Neural progenitor cell (in vitro differentiated cells): ENCODE measurements around the gene TSACC. TPM values are rescaled to one million over a fixed set of nuclear protein-coding genes. Genes with fewer than 3 reads are reported as not detected.

ENCODE experiments used
- DNase-seq: peaks from one replicate; pipeline ENCODE4 v3.0.0-alpha.2; 2016; ENCODE audit warnings: low spot score
- H2AFZ ChIP-seq: fragments of 200-600 bp; sonication (generic); replicated peaks from 2 replicates; pipeline ENCODE4 v1.6.1; 2016; ENCODE audit warnings: antibody characterized with exemption
- H3F3A ChIP-seq: fragments of 200-600 bp; sonication (generic); 2 replicates; pipeline ENCODE4 v1.6.1; 2016; ENCODE audit warnings: antibody characterized with exemption, low read depth
- H3K27ac ChIP-seq: fragments of 200-600 bp; sonication (generic); 2 replicates; pipeline ENCODE4 v1.5.1; 2016; ENCODE audit warnings: mild to moderate bottlenecking
- H3K27me3 ChIP-seq: fragments of 200-600 bp; sonication (generic); 2 replicates; pipeline ENCODE4 v1.6.1; 2016; ENCODE audit warnings: mild to moderate bottlenecking, moderate library complexity
- H3K36me3 ChIP-seq: fragments of 200-600 bp; sonication (generic); 2 replicates; pipeline ENCODE4 v1.5.1; 2016
- H3K4me1 ChIP-seq: fragments of 200-600 bp; sonication (generic); 2 replicates; pipeline ENCODE4 v1.6.1; 2016; ENCODE audit warnings: mixed run types
- H3K4me2 ChIP-seq: fragments of 200-600 bp; sonication (generic); 2 replicates; pipeline ENCODE4 v1.6.1; 2016
- H3K4me3 ChIP-seq: fragments of 200-600 bp; sonication (generic); 2 replicates; pipeline ENCODE4 v1.5.1; 2016
- H3K79me2 ChIP-seq: fragments of 200-600 bp; sonication (generic); 2 replicates; pipeline ENCODE4 v1.6.1; 2016; ENCODE audit warnings: low read depth
- H3K9ac ChIP-seq: fragments of 200-600 bp; sonication (generic); 2 replicates; pipeline ENCODE4 v1.6.1; 2016
- H3K9me3 ChIP-seq: fragments of 200-600 bp; sonication (generic); 2 replicates; pipeline ENCODE4 v1.5.1; 2016; ENCODE audit warnings: low read depth
- H4K20me1 ChIP-seq: fragments of 200-600 bp; sonication (generic); 2 replicates; pipeline ENCODE4 v1.6.1; 2016; ENCODE audit warnings: low read depth
- H3K27ac Mint-ChIP-seq: 3 replicates; pipeline ENCODE4 v1.8.0; 2021; ENCODE audit warnings: mixed read lengths
- H3K27me3 Mint-ChIP-seq: 2 replicates; pipeline ENCODE4 v1.8.0; 2022; ENCODE audit warnings: low read depth, mild to moderate bottlenecking, inconsistent platforms, moderate library complexity, mixed read lengths; ENCODE audit not compliant: insufficient read depth
- H3K36me3 Mint-ChIP-seq: 3 replicates; pipeline ENCODE4 v1.8.0; 2021; ENCODE audit warnings: mixed read lengths
- H3K4me1 Mint-ChIP-seq: 3 replicates; pipeline ENCODE4 v1.8.0; 2021; ENCODE audit warnings: mixed read lengths
- H3K4me3 Mint-ChIP-seq: 3 replicates; pipeline ENCODE4 v1.8.0; 2021; ENCODE audit warnings: mild to moderate bottlenecking, moderate library complexity, mixed read lengths
- H3K9me3 Mint-ChIP-seq: 3 replicates; pipeline ENCODE4 v1.8.0; 2020; ENCODE audit warnings: mixed read lengths
- EZH2 ChIP-seq: fragments of 200-600 bp; sonication (generic); IDR thresholded peaks from 2 replicates; pipeline ENCODE4 v1.6.1; 2017; ENCODE audit warnings: antibody characterized with exemption, mild to moderate bottlenecking, moderate library complexity
- EZH2phosphoT487 ChIP-seq: fragments of 200-600 bp; sonication (generic); IDR thresholded peaks from 2 replicates; pipeline ENCODE4 v1.6.1; 2017; ENCODE audit warnings: antibody characterized with exemption
- total RNA-seq: library from RNA; depleted of rRNA; stranded (reverse); fragments of >200 nt; gene quantifications from 2 replicates; pipeline ENCODE4 v1.2.3, GENCODE V29; 2015; ENCODE audit warnings: low replicate concordance
- TF ChIP-seq, protein P1 (sequence below): fragments of 200-600 bp; sonication (generic); IDR thresholded peaks from 2 replicates; pipeline ENCODE4 v1.5.1; 2017; ENCODE audit warnings: antibody characterized with exemption, mild to moderate bottlenecking

Gene TSACC
- total RNA-seq, 1 donor from 2014 or later = not detected

DNA sequence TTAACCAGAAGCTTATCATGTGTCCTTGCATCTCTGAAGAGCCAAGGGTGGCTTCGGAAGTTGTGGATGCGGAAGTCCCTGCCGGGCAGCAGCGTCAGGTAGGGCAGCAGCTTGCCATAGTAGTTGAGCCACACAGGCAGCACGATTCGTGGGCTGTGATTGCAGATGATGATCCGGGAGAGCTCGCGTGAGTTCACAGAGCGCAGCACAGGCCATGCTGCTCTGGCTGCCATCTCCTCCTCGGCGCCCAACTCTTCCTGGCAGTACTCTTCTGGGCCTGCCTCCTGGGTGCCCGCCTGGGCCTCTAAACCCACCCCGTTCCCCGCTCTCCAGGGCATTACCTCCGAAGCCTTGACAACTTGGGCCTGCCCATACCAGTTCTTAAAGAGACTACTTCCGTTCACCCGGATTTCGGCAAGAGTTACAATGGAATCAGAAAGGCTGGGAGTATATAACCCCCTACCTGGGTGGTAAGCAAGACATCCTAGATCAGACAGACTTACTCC lies 39.4 kb upstream of the TSACC start, which contains the start of gene VHLL:
VHLL (minus strand) TSS at position 456 of the 506 bp plus-strand sequence; CDS start at position 338, 118 bp downstream.
- Histone ChIP-seq H3K79me2 (no peaks in the 10 kb centered on the region), H2AFZ (no peak within 1 kb of the TSS), H3F3A (peaks cover 10% of the 10 kb centered on the region), H3K27me3 (no peaks in the 10 kb centered on the region), H4K20me1 (no peaks in the 10 kb centered on the region), H3K4me3 (no peak within 1 kb of the TSS), H3K36me3 (no peaks in the 10 kb centered on the region), H3K27ac (no peak within 1 kb of the TSS), H3K4me2 (no peak within 1 kb of the TSS), H3K4me1 (peaks cover 4% of the 10 kb centered on the region), H3K9me3 (no peaks in the 10 kb centered on the region), H3K9ac (no peak within 1 kb of the TSS)
- Mint-ChIP-seq H3K9me3 (no peaks in the 10 kb centered on the region), H3K36me3 (no peaks in the 10 kb centered on the region), H3K4me3 (no peak within 1 kb of the TSS), H3K4me1 (peaks cover 3% of the 10 kb centered on the region), H3K27me3 (peaks cover 2% of the 10 kb centered on the region), H3K27ac (no peak within 1 kb of the TSS)
- no peak for DNase-seq
- TF ChIP-seq EZH2phosphoT487 (no peak), EZH2 (no peak)
- TF ChIP-seq, protein P1, sequence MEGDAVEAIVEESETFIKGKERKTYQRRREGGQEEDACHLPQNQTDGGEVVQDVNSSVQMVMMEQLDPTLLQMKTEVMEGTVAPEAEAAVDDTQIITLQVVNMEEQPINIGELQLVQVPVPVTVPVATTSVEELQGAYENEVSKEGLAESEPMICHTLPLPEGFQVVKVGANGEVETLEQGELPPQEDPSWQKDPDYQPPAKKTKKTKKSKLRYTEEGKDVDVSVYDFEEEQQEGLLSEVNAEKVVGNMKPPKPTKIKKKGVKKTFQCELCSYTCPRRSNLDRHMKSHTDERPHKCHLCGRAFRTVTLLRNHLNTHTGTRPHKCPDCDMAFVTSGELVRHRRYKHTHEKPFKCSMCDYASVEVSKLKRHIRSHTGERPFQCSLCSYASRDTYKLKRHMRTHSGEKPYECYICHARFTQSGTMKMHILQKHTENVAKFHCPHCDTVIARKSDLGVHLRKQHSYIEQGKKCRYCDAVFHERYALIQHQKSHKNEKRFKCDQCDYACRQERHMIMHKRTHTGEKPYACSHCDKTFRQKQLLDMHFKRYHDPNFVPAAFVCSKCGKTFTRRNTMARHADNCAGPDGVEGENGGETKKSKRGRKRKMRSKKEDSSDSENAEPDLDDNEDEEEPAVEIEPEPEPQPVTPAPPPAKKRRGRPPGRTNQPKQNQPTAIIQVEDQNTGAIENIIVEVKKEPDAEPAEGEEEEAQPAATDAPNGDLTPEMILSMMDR = no peak

DNA sequence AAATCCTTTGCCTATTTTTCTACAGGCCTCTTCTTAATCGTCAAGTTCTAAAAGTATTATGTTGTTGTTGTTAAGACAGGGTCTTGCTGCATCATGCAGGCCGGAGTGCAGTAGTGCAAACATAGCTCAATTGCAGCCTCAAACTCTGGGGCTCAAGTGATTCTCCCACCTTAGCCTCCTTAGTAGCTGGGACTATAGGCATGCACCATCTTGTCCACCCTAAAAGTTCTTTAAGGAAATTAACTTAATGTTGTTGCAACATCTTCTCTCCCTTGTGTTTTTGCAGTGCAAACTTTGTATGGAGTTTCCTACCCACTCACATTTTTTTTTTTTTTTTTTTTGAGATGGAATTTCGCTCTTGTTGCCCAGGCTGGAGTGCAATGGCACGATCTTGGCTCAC lies 35.1 kb upstream of the TSACC start:
- Histone ChIP-seq H3K9ac (no peak overlapping the region), H4K20me1 (no peaks in the 10 kb centered on the region), H3F3A (peaks cover 20% of the 10 kb centered on the region), H3K4me1 (no peaks in the 10 kb centered on the region), H3K79me2 (no peaks in the 10 kb centered on the region), H3K9me3 (no peaks in the 10 kb centered on the region), H3K36me3 (no peaks in the 10 kb centered on the region), H2AFZ (no peak overlapping the region), H3K27ac (no peak overlapping the region), H3K4me2 (no peak overlapping the region), H3K27me3 (no peaks in the 10 kb centered on the region), H3K4me3 (no peak overlapping the region)
- no peak for TF ChIP-seq EZH2
- no peak for TF ChIP-seq EZH2phosphoT487
- peaks cover 13% of the 10 kb centered on the region for H3K36me3 Mint-ChIP-seq
- H3K27me3 Mint-ChIP-seq = no peaks in the 10 kb centered on the region
- no peaks in the 10 kb centered on the region for H3K4me1 Mint-ChIP-seq
- no peak overlapping the region for H3K4me3 Mint-ChIP-seq
- H3K27ac Mint-ChIP-seq = no peak overlapping the region
- no peak for DNase-seq
- no peaks in the 10 kb centered on the region for H3K9me3 Mint-ChIP-seq

DNA sequence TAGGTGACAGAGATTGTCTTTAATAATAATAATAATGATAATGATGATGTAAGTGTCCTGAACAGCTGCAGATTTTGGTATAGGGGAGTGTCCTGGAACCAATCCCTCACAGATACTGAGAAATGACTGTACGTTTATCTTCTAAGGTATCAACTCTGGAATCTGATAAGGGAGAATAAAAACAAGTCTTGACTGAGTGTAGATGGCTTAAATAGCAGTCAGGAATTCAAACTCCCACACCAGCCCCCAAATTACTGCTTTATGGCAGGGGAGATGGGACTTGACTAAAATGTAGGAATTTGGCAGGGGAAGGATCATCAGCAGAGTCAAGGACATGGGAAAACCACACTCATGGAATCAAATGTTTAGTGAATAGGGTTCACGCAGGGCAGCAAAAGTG lies 33.1 kb upstream of the TSACC start:
- H3K27ac ChIP-seq = no peak overlapping the region
- no peak overlapping the region for H2AFZ ChIP-seq
- peaks cover 3% of the 10 kb centered on the region for H3K36me3 ChIP-seq
- H3K27ac Mint-ChIP-seq = no peak overlapping the region
- H3K79me2 ChIP-seq = no peaks in the 10 kb centered on the region
- peaks cover 17% of the 10 kb centered on the region for H3F3A ChIP-seq
- H3K9me3 Mint-ChIP-seq = no peaks in the 10 kb centered on the region
- H3K4me1 Mint-ChIP-seq = no peaks in the 10 kb centered on the region
- no peak overlapping the region for H3K4me3 Mint-ChIP-seq
- H3K27me3 ChIP-seq = no peaks in the 10 kb centered on the region
- TF ChIP-seq EZH2phosphoT487 (no peak), EZH2 (no peak)
- TF ChIP-seq, protein P1 = no peak
- H4K20me1 ChIP-seq = peaks cover 3% of the 10 kb centered on the region
- no peaks in the 10 kb centered on the region for H3K4me1 ChIP-seq
- H3K4me2 ChIP-seq = no peak overlapping the region
- no peak overlapping the region for H3K9ac ChIP-seq
- H3K9me3 ChIP-seq = no peaks in the 10 kb centered on the region
- H3K4me3 ChIP-seq = no peak overlapping the region
- no peak for DNase-seq
- no peaks in the 10 kb centered on the region for H3K27me3 Mint-ChIP-seq
- peaks cover 21% of the 10 kb centered on the region for H3K36me3 Mint-ChIP-seq

DNA sequence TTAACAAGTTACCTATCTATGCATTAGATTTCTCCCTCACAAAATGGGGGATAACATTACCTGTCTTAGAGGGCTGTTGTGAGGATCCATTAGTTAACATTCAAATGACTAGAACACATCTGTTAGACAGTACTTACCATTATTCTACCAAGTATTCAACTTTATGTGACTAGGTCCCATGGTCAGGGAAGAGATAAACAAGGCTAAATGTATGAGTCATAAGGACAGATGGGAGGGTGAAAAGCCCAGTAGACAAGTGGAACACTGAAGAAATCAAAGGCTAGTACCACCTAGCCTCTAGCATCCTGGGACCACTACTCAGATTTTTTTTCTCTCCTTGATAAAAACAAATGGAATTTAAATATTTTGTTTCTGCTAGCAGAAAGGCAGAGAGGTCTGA lies 30.2 kb upstream of the TSACC start:
- peaks cover 3% of the 10 kb centered on the region for H4K20me1 ChIP-seq
- no peak overlapping the region for H3K27ac ChIP-seq
- no peak for DNase-seq
- peaks cover 24% of the 10 kb centered on the region for H3K36me3 ChIP-seq
- H3K79me2 ChIP-seq = no peaks in the 10 kb centered on the region
- H2AFZ ChIP-seq = no peak overlapping the region
- H3K9ac ChIP-seq = no peak overlapping the region
- no peak overlapping the region for H3K4me3 Mint-ChIP-seq
- peaks cover 33% of the 10 kb centered on the region for H3K36me3 Mint-ChIP-seq
- H3K9me3 ChIP-seq = no peaks in the 10 kb centered on the region
- no peaks in the 10 kb centered on the region for H3K4me1 Mint-ChIP-seq
- no peak overlapping the region for H3K4me3 ChIP-seq
- H3K27ac Mint-ChIP-seq = no peak overlapping the region
- peaks cover 2% of the 10 kb centered on the region for H3K27me3 Mint-ChIP-seq
- H3K27me3 ChIP-seq = no peaks in the 10 kb centered on the region
- H3K4me2 ChIP-seq = no peak overlapping the region
- TF ChIP-seq, protein P1 = no peak
- TF ChIP-seq EZH2 (no peak), EZH2phosphoT487 (no peak)
- H3K9me3 Mint-ChIP-seq = no peaks in the 10 kb centered on the region
- no peaks in the 10 kb centered on the region for H3K4me1 ChIP-seq
- peaks cover 30% of the 10 kb centered on the region for H3F3A ChIP-seq
